ENCODE data around the gene NEK8.

Gene NEK8

DNA sequence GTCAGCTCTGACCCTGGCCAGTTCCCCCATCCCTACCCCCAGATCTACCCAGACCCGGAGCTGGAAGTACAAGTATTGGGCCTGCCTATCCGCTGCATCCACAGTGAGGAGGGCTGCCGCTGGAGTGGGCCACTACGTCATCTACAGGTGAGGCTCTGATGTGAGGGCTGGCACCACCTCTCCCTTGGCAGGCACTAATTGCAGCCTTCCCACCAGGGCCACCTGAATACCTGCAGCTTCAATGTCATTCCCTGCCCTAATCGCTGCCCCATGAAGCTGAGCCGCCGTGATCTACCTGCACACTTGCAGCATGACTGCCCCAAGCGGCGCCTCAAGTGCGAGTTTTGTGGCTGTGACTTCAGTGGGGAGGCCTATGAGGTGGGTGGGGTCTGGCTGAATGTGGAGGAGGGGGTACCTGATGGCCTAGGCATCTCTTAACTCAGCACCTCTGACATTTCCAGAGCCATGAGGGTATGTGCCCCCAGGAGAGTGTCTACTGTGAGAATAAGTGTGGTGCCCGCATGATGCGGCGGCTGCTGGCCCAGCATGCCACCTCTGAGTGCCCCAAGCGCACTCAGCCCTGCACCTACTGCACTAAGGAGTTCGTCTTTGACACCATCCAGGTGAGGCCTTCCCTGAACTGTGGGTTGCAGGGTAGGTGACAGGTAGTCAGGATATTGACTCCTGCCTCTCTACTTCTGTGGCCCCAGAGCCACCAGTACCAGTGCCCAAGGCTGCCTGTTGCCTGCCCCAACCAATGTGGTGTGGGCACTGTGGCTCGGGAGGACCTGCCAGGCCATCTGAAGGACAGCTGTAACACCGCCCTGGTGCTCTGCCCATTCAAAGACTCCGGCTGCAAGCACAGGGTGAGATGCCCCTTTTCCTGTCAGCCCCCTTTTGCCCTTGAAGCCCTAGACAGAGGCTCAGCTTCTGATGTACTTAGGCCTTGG is 19.5 kb downstream of the NEK8 start:
- Histone ChIP-seq H3K4me3 (ENCODE audit: low read depth, low read length) (no peak overlapping the region), H3K36me3 (replicated peaks) (peaks cover 58% of the 10 kb centered on the region), H3K27ac (no peak overlapping the region), H3K27me3 (replicated peaks) (no peaks in the 10 kb centered on the region)
- TF ChIP-seq, protein P1, sequence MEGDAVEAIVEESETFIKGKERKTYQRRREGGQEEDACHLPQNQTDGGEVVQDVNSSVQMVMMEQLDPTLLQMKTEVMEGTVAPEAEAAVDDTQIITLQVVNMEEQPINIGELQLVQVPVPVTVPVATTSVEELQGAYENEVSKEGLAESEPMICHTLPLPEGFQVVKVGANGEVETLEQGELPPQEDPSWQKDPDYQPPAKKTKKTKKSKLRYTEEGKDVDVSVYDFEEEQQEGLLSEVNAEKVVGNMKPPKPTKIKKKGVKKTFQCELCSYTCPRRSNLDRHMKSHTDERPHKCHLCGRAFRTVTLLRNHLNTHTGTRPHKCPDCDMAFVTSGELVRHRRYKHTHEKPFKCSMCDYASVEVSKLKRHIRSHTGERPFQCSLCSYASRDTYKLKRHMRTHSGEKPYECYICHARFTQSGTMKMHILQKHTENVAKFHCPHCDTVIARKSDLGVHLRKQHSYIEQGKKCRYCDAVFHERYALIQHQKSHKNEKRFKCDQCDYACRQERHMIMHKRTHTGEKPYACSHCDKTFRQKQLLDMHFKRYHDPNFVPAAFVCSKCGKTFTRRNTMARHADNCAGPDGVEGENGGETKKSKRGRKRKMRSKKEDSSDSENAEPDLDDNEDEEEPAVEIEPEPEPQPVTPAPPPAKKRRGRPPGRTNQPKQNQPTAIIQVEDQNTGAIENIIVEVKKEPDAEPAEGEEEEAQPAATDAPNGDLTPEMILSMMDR (IDR thresholded peaks at IDR 0.05; ENCODE audit: low read depth, low read length, missing control alignments) = no peak
- no peak for DNase-seq
- in situ Hi-C loops (cut with HindIII; ENCODE audit: low pct_ligation_motif_present, low sequenced_read_pairs) = no loop called here

DNA sequence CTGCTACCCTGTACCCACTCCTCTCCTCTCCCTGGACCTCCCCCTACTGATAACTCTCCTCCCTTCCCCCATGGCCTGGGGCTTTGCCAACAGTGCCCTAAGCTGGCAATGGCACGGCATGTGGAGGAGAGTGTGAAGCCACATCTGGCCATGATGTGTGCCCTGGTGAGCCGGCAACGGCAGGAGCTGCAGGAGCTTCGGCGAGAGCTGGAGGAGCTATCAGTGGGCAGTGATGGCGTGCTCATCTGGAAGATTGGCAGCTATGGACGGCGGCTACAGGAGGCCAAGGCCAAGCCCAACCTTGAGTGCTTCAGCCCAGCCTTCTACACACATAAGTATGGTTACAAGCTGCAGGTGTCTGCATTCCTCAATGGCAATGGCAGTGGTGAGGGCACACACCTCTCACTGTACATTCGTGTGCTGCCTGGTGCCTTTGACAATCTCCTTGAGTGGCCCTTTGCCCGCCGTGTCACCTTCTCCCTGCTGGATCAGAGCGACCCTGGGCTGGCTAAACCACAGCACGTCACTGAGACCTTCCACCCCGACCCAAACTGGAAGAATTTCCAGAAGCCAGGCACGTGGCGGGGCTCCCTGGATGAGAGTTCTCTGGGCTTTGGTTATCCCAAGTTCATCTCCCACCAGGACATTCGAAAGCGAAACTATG is 20.4 kb downstream of the NEK8 start:
- in situ Hi-C loops (cut with HindIII; ENCODE audit: low pct_ligation_motif_present, low sequenced_read_pairs) = no loop called here
- DNase-seq = no peak
- peaks cover 58% of the 10 kb centered on the region for H3K36me3 ChIP-seq (replicated peaks)
- H3K27me3 ChIP-seq (replicated peaks) = no peaks in the 10 kb centered on the region
- H3K27ac ChIP-seq = no peak overlapping the region
- TF ChIP-seq, protein P1 (IDR thresholded peaks at IDR 0.05; ENCODE audit: low read depth, low read length, missing control alignments) = no peak
- no peak overlapping the region for H3K4me3 ChIP-seq (ENCODE audit: low read depth, low read length)

DNA sequence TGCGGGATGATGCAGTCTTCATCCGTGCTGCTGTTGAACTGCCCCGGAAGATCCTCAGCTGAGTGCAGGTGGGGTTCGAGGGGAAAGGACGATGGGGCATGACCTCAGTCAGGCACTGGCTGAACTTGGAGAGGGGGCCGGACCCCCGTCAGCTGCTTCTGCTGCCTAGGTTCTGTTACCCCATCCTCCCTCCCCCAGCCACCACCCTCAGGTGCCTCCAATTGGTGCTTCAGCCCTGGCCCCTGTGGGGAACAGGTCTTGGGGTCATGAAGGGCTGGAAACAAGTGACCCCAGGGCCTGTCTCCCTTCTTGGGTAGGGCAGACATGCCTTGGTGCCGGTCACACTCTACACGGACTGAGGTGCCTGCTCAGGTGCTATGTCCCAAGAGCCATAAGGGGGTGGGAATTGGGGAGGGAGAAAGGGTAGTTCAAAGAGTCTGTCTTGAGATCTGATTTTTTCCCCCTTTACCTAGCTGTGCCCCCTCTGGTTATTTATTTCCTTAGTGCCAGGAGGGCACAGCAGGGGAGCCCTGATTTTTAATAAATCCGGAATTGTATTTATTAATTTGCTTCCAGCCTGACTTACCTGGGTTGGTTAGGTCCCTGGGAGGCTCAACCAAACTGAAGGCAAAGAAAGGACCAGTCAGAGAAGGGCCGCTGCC is 21.1 kb downstream of the NEK8 start:
- no peak for DNase-seq
- Histone ChIP-seq H3K4me3 (ENCODE audit: low read depth, low read length) (no peak overlapping the region), H3K27ac (no peak overlapping the region), H3K27me3 (replicated peaks) (no peaks in the 10 kb centered on the region), H3K36me3 (replicated peaks) (peaks cover 58% of the 10 kb centered on the region)
- TF ChIP-seq, protein P1 (IDR thresholded peaks at IDR 0.05; ENCODE audit: low read depth, low read length, missing control alignments) = no peak
- in situ Hi-C loops (cut with HindIII; ENCODE audit: low pct_ligation_motif_present, low sequenced_read_pairs) = no loop called here

DNA sequence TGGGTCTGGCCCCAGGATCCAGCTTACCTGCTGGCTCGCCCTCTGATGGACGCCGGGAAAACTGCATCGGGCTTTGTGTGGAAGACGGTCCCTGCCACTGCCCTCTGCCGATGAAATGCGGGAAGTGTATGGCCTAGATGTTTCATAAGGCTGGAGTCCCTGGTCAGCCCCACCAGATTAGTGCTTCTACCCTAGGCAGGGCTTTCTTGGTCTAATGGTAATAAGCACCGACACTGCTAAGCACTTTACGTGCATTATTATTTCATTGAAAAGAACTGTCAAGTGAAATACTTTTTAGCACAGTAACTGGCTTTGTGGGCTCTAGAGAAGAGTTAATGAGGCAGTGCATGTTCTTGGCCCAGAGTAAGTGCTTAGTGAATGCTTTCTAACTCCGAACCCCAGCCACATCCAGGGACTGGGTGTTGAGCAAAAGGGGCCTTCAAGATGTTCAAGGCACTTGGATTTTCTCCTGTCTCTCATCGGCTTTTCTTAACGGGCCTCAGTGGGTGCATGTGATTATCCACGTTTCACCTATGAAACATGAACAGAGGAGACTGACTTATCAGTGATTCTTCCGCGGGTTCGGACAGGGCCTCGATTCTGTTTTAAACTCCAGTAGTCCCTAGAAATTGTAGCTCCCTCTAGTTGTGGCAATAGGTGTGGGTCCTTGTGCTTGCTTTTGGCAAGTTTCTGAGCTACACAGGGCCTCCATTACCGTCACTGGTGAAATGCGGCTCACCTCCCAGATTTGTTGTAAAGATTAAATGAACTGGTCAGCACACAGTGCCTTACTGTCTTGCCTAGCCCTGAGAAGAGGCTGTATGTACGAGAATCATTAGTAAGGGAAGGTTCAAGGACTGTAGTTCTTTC is 21.8 kb downstream of the NEK8 start:
- no peak overlapping the region for H3K4me3 ChIP-seq (ENCODE audit: low read depth, low read length)
- H3K36me3 ChIP-seq (replicated peaks) = peaks cover 58% of the 10 kb centered on the region
- H3K27ac ChIP-seq = no peak overlapping the region
- TF ChIP-seq, protein P1 (IDR thresholded peaks at IDR 0.05; ENCODE audit: low read depth, low read length, missing control alignments) = peak; percentile 100
- H3K27me3 ChIP-seq (replicated peaks) = no peaks in the 10 kb centered on the region
- peak; percentile 92 for DNase-seq
- in situ Hi-C loops (cut with HindIII; ENCODE audit: low pct_ligation_motif_present, low sequenced_read_pairs) = no loop called here

DNA sequence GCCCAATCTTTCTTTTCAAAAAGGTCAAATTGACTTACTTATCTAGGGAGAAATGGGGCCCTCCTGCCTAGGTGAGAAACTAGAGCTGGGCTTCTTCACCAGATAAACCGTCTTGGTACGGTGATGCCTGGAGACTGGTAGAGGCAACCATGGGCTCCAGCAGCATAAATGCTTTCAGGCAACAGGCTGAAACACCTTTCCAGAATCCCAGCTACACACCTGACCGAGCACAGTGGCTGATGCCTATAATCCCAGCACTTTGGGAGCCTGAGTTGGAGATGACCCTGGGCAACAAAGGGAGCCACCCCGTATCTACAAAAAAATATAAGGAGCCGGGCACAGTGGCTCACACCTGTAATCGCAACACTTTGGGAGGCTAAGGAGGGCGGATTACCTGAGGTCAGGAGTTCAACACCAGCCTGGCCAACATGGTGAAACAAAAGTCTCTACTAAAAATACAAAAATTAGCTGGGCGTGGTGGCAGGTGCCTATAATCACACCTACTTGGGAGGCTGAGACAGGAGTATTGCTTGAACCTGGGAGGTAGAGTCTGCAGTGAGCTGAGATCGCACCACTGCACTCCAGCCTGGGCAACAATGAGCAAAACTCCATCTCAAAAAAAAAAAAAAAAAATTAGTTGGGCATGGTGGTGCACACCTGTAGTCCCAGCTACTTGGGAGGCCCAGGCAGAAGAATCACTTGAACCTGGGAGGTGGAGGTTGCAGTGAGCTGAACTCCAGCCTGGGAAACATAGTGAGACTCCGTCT is 23.2 kb downstream of the NEK8 start:
- peaks cover 58% of the 10 kb centered on the region for H3K36me3 ChIP-seq (replicated peaks)
- H3K27me3 ChIP-seq (replicated peaks) = no peaks in the 10 kb centered on the region
- TF ChIP-seq, protein P1 (IDR thresholded peaks at IDR 0.05; ENCODE audit: low read depth, low read length, missing control alignments) = no peak
- DNase-seq = no peak
- no peak overlapping the region for H3K4me3 ChIP-seq (ENCODE audit: low read depth, low read length)
- in situ Hi-C loops (cut with HindIII; ENCODE audit: low pct_ligation_motif_present, low sequenced_read_pairs) = no loop called here
- H3K27ac ChIP-seq = no peak overlapping the region

Data from brain microvascular endothelial cell (primary cell).